Progenitor cell of endocrine pancreas (in vitro differentiated cells): ENCODE data around the gene MS4A4A. TPM values are rescaled to one million over a fixed set of nuclear protein-coding genes. Genes with fewer than 3 reads are reported as not detected.

ENCODE experiments used
- DNase-seq: peaks from one replicate; pipeline ENCODE4 v3.0.0; 2021; ENCODE audit warnings: low spot score; ENCODE audit not compliant: unreplicated experiment
- H3K27ac Mint-ChIP-seq: 2 replicates; pipeline ENCODE4 v1.8.0; 2021; ENCODE audit warnings: mild to moderate bottlenecking, moderate library complexity, mixed read lengths
- H3K27me3 Mint-ChIP-seq: 2 replicates; pipeline ENCODE4 v1.8.0; 2021; ENCODE audit warnings: mixed read lengths
- H3K36me3 Mint-ChIP-seq: 2 replicates; pipeline ENCODE4 v1.8.0; 2022; ENCODE audit warnings: mixed read lengths; ENCODE audit not compliant: insufficient read depth
- H3K4me1 Mint-ChIP-seq: 2 replicates; pipeline ENCODE4 v1.8.0; 2021; ENCODE audit warnings: low read depth, mixed read lengths
- H3K4me3 Mint-ChIP-seq: 2 replicates; pipeline ENCODE4 v1.8.0; 2021; ENCODE audit warnings: low read depth, mild to moderate bottlenecking, moderate library complexity, mixed read lengths
- H3K9me3 Mint-ChIP-seq: 2 replicates; pipeline ENCODE4 v1.8.0; 2021; ENCODE audit warnings: low read depth, mixed read lengths
- CTCF ChIP-seq: fragments of 200-600 bp; sonication (generic); IDR thresholded peaks from one replicate; pipeline ENCODE4 v1.5.0; 2021; ENCODE audit warnings: antibody characterized with exemption, mild to moderate bottlenecking; ENCODE audit not compliant: unreplicated experiment
- long read RNA-seq: library from polyadenylated mRNA; unstranded; transcript quantifications from one replicate; pipeline ENCODE4 v2.0.0, GENCODE V29; 2020
- total RNA-seq: library from RNA; stranded (reverse); gene quantifications from 2 replicates; pipeline ENCODE4 v1.2.1, GENCODE V29; 2021

Gene MS4A4A
- 0.33 TPM in 1 of 2 replicates, not detected in the other for total RNA-seq
- long read RNA-seq, partial matches to known transcripts: 0 of 2 reads
- long read RNA-seq, other reads (novel, unspliced or antisense): 2 of 2 reads

GRCh38 chr11:60280412-60280811 is at the start of gene MS4A4A:
Gene MS4A4A (plus strand): TSS chr11:60280666. CDS start chr11:60280676, 10 bp downstream.
- H3K27ac Mint-ChIP-seq: no peak within 1 kb of the TSS
- no peaks in the 10 kb centered on the region for H3K36me3 Mint-ChIP-seq
- H3K9me3 Mint-ChIP-seq: peaks cover under 1% of the 10 kb centered on the region
- no peak for TF ChIP-seq CTCF
- peaks cover under 1% of the 10 kb centered on the region for H3K4me1 Mint-ChIP-seq
- no peak within 1 kb of the TSS for H3K4me3 Mint-ChIP-seq
- DNase-seq: no peak
- no peaks in the 10 kb centered on the region for H3K27me3 Mint-ChIP-seq

- Mint-ChIP-seq H3K4me3 (no peak overlapping the region), H3K36me3 (no peaks in the 10 kb centered on the region), H3K4me1 (no peaks in the 10 kb centered on the region), H3K27ac (no peak overlapping the region), H3K27me3 (no peaks in the 10 kb centered on the region), H3K9me3 (no peaks in the 10 kb centered on the region)
- no peak for DNase-seq
- no peak for TF ChIP-seq CTCF
Observed at GRCh38 chr11:60230681-60231080, 49.8 kb upstream of the MS4A4A start.

GRCh38 chr11:60235321-60235720 is 45.1 kb upstream of the MS4A4A start:
- H3K36me3 Mint-ChIP-seq: no peaks in the 10 kb centered on the region

GRCh38 chr11:60240662-60241061 is 39.8 kb upstream of the MS4A4A start:
- DNase-seq: no peak
- Mint-ChIP-seq H3K36me3 (no peaks in the 10 kb centered on the region), H3K4me3 (no peak overlapping the region), H3K27ac (no peak overlapping the region), H3K4me1 (no peaks in the 10 kb centered on the region), H3K9me3 (no peaks in the 10 kb centered on the region), H3K27me3 (peaks cover 6% of the 10 kb centered on the region)
- no peak for TF ChIP-seq CTCF

More at GRCh38 chr11:60235321-60235720, 45.1 kb upstream of the MS4A4A start:
- no peaks in the 10 kb centered on the region for H3K27me3 Mint-ChIP-seq
- no peaks in the 10 kb centered on the region for H3K9me3 Mint-ChIP-seq
- no peaks in the 10 kb centered on the region for H3K4me1 Mint-ChIP-seq
- H3K27ac Mint-ChIP-seq: no peak overlapping the region
- DNase-seq: no peak
- TF ChIP-seq CTCF: no peak
- H3K4me3 Mint-ChIP-seq: no peak overlapping the region

GRCh38 chr11:60241786-60242185 is 38.7 kb upstream of the MS4A4A start:
- Mint-ChIP-seq H3K9me3 (no peaks in the 10 kb centered on the region), H3K4me1 (no peaks in the 10 kb centered on the region), H3K36me3 (no peaks in the 10 kb centered on the region), H3K27ac (no peak overlapping the region), H3K4me3 (no peak overlapping the region), H3K27me3 (peaks cover 6% of the 10 kb centered on the region)
- TF ChIP-seq CTCF: no peak
- no peak for DNase-seq
